Bronchial epithelial cell (primary cell): ENCODE data around the gene SLC35F3. TPM values are rescaled to one million over a fixed set of nuclear protein-coding genes. Genes with fewer than 3 reads are reported as not detected.

Source experiments
- DNase-seq: peaks from one replicate; pipeline ENCODE4 v3.0.0-alpha.2; 2010; ENCODE audit warnings: low read depth
- FAIRE-seq: peaks from 2 replicates; lab custom pipeline; 2011; peaks lifted over from hg19 to GRCh38; lab: Jason Lieb, UNC
- H3K27me3 ChIP-seq: 2 replicates; pipeline ENCODE4 v1.5.1; 2011; ENCODE audit warnings: low read length; ENCODE audit not compliant: control insufficient read depth, insufficient read depth
- H3K36me3 ChIP-seq: 2 replicates; pipeline ENCODE4 v1.5.1; 2011; ENCODE audit warnings: low read length; ENCODE audit not compliant: control insufficient read depth, insufficient read depth
- H3K4me3 ChIP-seq: 2 replicates; pipeline ENCODE4 v1.5.1; 2011; ENCODE audit warnings: mild to moderate bottlenecking, low read depth, low read length, control low read depth
- total RNA-seq: library from RNA; depleted of rRNA; stranded (reverse); fragments of >200 nt; gene quantifications from 2 replicates; pipeline ENCODE4 v1.2.1, GENCODE V29; 2014
- TF ChIP-seq, protein P1 (sequence below): IDR thresholded peaks from 2 replicates; pipeline ENCODE4 v1.5.1; 2011; ENCODE audit warnings: mild to moderate bottlenecking, moderate library complexity, low read length, control low read depth, inconsistent platforms; ENCODE audit not compliant: insufficient read depth, severe bottlenecking

Gene SLC35F3
- total RNA-seq, 1 donor from 2014 or later, result 0.79 TPM

DNA sequence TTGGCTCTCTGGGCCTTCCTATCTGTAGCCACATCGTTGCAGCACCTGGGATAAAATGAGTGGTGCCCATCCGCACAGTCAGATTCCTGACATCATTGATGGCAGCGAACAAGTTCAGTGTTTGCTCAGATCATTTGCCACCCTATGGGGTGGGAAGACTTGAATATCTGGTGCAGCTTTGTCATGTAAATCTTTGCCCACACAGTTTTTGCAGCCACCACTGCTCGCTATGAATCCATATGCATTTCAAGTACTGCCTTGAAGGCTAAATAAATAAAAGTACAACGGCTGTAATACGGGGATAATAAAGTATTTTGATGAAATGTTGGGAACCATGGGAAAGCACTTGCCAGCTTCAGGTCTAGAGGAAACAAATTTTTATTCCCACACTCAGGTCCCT is 412.5 kb downstream of the SLC35F3 start:
- TF ChIP-seq, protein P1, sequence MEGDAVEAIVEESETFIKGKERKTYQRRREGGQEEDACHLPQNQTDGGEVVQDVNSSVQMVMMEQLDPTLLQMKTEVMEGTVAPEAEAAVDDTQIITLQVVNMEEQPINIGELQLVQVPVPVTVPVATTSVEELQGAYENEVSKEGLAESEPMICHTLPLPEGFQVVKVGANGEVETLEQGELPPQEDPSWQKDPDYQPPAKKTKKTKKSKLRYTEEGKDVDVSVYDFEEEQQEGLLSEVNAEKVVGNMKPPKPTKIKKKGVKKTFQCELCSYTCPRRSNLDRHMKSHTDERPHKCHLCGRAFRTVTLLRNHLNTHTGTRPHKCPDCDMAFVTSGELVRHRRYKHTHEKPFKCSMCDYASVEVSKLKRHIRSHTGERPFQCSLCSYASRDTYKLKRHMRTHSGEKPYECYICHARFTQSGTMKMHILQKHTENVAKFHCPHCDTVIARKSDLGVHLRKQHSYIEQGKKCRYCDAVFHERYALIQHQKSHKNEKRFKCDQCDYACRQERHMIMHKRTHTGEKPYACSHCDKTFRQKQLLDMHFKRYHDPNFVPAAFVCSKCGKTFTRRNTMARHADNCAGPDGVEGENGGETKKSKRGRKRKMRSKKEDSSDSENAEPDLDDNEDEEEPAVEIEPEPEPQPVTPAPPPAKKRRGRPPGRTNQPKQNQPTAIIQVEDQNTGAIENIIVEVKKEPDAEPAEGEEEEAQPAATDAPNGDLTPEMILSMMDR, result no peak
- no peak for FAIRE-seq
- H3K4me3 ChIP-seq, result no peak overlapping the region

DNA sequence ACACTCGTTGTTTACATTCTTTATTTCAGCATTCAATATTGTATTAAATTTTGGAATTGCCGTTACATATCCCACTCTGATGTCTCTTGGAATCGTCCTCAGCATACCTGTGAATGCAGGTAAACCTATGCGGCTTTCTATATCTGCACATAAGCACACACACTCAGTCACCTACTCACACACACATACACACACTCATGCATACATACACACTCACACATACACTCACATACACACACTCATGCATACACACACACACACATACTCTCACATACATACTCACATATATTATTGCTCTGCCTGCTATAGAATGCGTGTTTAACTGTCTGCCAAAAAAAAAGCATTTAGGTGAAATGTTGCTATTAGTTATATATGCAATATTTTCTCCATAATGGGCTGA is 415.6 kb downstream of the SLC35F3 start:
- no peak overlapping the region for H3K4me3 ChIP-seq
- TF ChIP-seq, protein P1, result no peak
- H3K27me3 ChIP-seq, result no peaks in the 10 kb centered on the region
- no peaks in the 10 kb centered on the region for H3K36me3 ChIP-seq
- no peak for FAIRE-seq
- DNase-seq, result no peak

More for the DNA sequence above, 412.5 kb downstream of the SLC35F3 start:
- no peak for DNase-seq
- Histone ChIP-seq H3K36me3 (no peaks in the 10 kb centered on the region), H3K27me3 (no peaks in the 10 kb centered on the region)

DNA sequence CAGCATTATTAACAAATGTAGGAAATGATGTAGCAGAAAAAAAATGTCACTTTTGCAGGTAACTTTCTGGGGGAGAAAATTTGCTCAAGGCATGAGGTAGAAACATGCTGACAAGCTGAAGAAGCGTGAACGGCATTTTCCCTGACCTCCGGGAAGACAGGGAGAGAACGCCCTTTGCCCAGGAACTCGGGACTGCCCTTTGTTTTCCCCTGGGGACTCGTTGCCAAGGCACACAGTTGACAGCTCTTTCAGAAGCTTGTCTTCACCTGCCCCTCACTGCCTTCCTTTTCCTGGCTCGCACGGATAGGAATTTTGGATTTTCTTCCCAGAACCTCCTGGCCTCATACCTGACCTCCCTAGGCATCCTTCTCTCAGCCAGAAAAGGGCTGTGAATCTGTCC is 416.1 kb downstream of the SLC35F3 start:
- FAIRE-seq (no peak), DNase-seq (peak; percentile 74)
- TF ChIP-seq, protein P1, result no peak
- Histone ChIP-seq H3K27me3 (no peaks in the 10 kb centered on the region), H3K4me3 (no peak overlapping the region), H3K36me3 (no peaks in the 10 kb centered on the region)

DNA sequence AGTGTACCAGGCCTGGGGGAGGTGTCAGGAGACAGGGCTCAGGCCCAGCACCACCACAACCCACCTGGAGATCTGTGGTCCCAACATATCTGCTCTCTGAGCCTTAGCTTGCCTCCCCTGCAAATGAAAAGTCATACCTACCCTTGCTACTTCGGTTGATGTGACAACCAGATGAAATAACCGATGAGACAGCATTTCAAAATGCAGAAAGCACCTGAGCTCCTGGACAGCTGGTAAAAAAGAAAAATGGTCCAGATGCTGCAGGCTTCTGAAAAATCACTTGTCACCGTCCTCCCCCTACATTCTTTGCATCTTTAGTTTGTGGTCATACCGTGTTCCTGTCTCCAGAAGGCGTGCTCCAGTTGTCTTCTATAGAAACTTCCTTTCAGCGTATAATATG is 416.8 kb downstream of the SLC35F3 start:
- FAIRE-seq (no peak), DNase-seq (no peak)
- Histone ChIP-seq H3K4me3 (no peak overlapping the region), H3K36me3 (no peaks in the 10 kb centered on the region), H3K27me3 (no peaks in the 10 kb centered on the region)
- TF ChIP-seq, protein P1, result no peak

DNA sequence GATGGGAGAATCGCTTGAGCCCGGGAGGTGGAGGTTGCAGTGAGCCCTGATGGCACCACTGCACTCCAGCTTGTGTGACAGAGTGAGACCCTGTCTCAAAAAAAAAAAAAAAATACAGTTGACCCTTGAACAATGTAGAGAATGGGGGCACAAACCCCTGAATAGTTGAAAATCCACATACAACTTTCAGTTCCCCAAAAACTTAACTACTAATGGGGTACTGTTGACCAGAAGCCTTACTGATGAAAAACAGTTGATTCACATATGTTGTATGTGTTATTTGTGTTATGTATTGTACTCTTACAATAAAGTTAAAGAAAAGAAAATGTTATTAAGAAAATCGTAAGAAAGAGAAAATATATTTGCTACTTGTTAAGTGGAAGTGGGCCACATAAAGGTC is 417.6 kb downstream of the SLC35F3 start:
- H3K4me3 ChIP-seq, result no peak overlapping the region
- no peaks in the 10 kb centered on the region for H3K27me3 ChIP-seq
- DNase-seq (no peak), FAIRE-seq (no peak)
- no peaks in the 10 kb centered on the region for H3K36me3 ChIP-seq
- TF ChIP-seq, protein P1, result no peak

DNA sequence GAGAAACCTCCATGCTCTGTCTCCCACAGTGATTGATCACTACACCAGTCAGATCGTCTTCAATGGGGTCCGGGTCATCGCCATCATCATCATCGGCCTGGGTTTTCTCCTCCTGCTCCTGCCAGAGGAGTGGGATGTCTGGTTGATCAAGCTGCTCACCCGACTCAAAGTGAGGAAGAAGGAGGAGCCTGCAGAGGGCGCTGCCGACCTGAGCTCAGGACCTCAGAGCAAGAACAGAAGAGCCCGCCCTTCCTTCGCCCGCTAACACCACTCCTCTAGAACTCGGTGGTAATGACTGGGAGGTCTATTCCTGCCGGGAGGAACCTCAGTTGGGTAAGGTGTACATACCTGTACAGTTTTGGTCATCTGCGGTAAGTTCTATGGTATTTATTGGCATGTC is 418.5 kb downstream of the SLC35F3 start:
- peak; percentile 30 for DNase-seq
- FAIRE-seq, result no peak

More for the DNA sequence above, 418.5 kb downstream of the SLC35F3 start:
- Histone ChIP-seq H3K4me3 (no peak overlapping the region), H3K27me3 (no peaks in the 10 kb centered on the region), H3K36me3 (no peaks in the 10 kb centered on the region)
- TF ChIP-seq, protein P1, result peak; percentile 63
